Mesodermal cell (in vitro differentiated cells): ENCODE results near the gene ARF1.
A peak's percentile ranks its signal among the peaks of the same experiment; 100 is the strongest.

ENCODE experiments used
- H3K27ac ChIP-seq: 2 replicates; pipeline ENCODE4 v1.7.0; 2013; ENCODE audit warnings: mild to moderate bottlenecking, low read depth, low read length, moderate library complexity; ENCODE audit not compliant: severe bottlenecking
- H3K36me3 ChIP-seq: 2 replicates; pipeline ENCODE4 v1.7.1; 2013; ENCODE audit warnings: mild to moderate bottlenecking, low read length, moderate library complexity; ENCODE audit not compliant: control insufficient read depth, insufficient read depth
- H3K4me1 ChIP-seq: one replicate; pipeline ENCODE4 v1.7.1; 2013; ENCODE audit warnings: mild to moderate bottlenecking, low read length; ENCODE audit not compliant: insufficient read depth, control insufficient read depth, poor library complexity, severe bottlenecking
- H3K4me3 ChIP-seq: 2 replicates; pipeline ENCODE4 v1.7.0; 2013; ENCODE audit warnings: low read length, control low read depth, mild to moderate bottlenecking; ENCODE audit not compliant: insufficient read depth, poor library complexity, severe bottlenecking; ENCODE audit errors: extremely low read depth
- H3K9me3 ChIP-seq: 2 replicates; pipeline ENCODE4 v1.7.1; 2013; ENCODE audit warnings: mild to moderate bottlenecking, low read length, moderate library complexity; ENCODE audit not compliant: control insufficient read depth
- WGBS, 2 experiments: methylation state at CpG; one replicate each; pipeline ENCODE4 v1.1.5; 2013; ENCODE audit warnings: missing lambda C conversion rate in 2 of 2; ENCODE audit not compliant: insufficient coverage in 2 of 2; 5-methylcytosine and 5-hydroxymethylcytosine counted together

Gene ARF1

GRCh38 chr1:228073061-228073856, 9.2 kb upstream of the ARF1 start:
- H3K9me3 ChIP-seq, result no peaks in the 10 kb centered on the region
- 82 to 91% methylated on average over 19 of the region's 23 CpGs for WGBS, 2 experiments

DNA sequence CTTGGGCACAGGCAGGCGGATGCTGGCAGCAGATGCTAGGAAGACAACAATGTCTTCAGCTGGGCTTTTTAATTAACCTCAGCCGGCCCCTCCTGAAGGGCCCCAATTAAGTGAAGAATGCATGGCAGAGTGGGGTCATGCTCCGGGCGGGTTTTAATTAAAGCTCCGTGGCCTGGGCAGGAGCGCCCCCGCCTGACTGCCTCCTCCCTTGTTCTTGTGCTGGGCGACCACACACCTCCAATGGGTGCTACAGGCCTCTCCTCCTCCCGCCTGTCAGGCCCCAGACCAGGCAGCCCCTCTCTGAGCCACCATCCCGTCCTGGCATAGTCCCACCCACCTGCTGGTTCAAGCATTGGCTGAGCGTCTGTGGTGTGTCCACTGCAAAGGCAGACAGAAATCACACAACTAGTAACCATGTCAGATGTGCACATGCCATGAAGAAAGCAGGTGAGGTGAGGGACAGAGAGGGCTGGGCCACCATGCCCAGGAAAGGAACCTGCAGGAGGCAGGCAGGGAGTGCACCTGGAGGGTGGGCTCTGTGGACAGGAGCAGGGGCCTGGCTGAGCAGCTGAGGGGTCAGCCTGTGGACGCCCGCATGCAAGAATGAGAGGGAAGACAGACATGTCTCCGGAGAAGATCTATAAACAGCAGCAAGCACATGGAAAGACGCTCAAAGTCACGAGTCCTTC, 8.5 kb upstream of the ARF1 start:
- H3K36me3 ChIP-seq, result no peaks in the 10 kb centered on the region
- H3K27ac ChIP-seq, result no peak overlapping the region
- no peaks in the 10 kb centered on the region for H3K4me1 ChIP-seq
- no peaks in the 10 kb centered on the region for H3K9me3 ChIP-seq
- H3K4me3 ChIP-seq, result no peak overlapping the region
- 40 to 41% methylated on average over 14 to 16 of the region's 16 CpGs for WGBS, 2 experiments

More at GRCh38 chr1:228073061-228073856, 9.2 kb upstream of the ARF1 start:
- Histone ChIP-seq H3K4me1 (no peaks in the 10 kb centered on the region), H3K36me3 (no peaks in the 10 kb centered on the region), H3K27ac (no peak overlapping the region), H3K4me3 (no peak overlapping the region)

- Histone ChIP-seq H3K4me1 (no peaks in the 10 kb centered on the region), H3K27ac (no peak overlapping the region), H3K36me3 (no peaks in the 10 kb centered on the region), H3K4me3 (no peak overlapping the region), H3K9me3 (no peaks in the 10 kb centered on the region)
- 80 to 89% methylated on average over 12 to 14 of the region's 18 CpGs for WGBS, 2 experiments
These were observed 7.4 kb upstream of the ARF1 start for GRCh38 chr1:228074954-228075730.

GRCh38 chr1:228075801-228076271, 6.7 kb upstream of the ARF1 start:
- Histone ChIP-seq H3K9me3 (no peaks in the 10 kb centered on the region), H3K27ac (no peak overlapping the region), H3K4me1 (no peaks in the 10 kb centered on the region), H3K36me3 (no peaks in the 10 kb centered on the region), H3K4me3 (no peak overlapping the region)
- 87 to 93% methylated on average over 6 to 8 of the region's 9 CpGs for WGBS, 2 experiments

DNA sequence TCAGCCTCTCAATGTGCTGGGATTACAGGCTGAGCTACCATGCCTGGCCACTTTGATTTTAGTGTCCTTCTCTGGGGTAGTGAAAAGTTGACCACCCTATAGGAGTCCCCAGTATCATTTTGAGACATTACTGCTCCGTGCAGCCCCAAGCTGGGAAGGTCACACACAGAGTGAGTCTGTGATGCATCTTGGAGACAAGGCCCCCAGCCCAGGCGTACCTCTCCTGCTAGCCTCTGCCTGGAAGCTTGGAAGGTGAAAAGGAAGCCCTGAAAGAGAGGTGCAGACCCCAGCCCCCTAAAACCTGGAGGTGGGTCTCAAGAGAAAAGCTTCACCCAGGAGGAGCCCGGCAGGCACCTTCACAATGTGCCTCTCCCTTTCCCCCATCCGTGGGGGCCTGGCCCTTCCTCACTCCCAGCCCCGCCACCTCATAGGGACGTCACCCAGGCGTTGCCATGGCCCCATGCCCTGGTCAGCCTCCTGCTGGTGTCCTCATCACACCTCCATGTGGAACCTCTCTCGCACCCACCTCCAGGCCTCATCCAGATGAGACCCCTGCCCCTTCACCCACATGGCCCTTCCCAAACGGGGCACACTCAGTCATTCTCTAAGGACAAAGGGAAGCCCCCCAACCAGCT, 5.6 kb upstream of the ARF1 start:
- H3K36me3 ChIP-seq, result no peaks in the 10 kb centered on the region
- H3K9me3 ChIP-seq, result no peaks in the 10 kb centered on the region
- H3K4me1 ChIP-seq, result peaks cover 6% of the 10 kb centered on the region
- H3K27ac ChIP-seq, result no peak overlapping the region
- no peak overlapping the region for H3K4me3 ChIP-seq
- WGBS, 2 experiments, result 72 to 81% methylated on average over 6 to 9 of the region's 9 CpGs

DNA sequence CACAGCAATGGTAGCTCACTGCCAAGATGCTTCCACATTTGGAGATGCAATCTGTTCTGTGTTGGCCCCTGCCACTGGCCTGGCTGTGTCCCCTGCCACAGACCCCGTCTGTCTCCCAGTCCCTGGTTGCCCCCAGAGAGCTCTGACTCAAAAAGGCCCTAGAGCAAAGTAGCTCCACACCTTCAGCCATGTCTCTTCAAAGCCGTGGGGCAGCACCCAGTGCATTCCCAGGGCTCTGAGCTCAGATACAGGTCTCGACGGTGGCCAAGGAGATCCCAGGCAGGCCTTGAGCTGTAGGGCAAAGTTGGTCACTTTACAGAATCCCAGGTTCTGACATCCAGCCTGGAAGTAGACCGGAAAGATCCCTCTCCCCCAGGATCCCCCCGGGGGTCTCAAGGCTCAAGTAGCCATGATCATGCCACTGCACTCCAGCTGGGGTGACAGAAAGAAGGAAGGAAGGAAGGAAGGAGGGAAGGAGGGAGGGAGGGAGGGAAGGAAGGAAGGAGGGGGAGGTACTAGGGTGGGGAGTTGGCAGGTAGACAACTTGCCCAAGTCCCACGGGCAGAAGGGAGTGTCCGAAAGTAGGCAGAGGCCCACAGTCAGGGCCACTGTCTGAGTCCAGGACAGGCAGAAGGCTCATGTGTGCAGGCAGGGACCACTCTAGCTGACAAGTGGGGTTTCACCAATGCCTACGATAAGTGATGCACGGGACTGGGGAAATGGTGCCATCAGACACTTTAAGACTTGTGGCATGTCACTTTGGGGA, 4.8 kb upstream of the ARF1 start:
- no peaks in the 10 kb centered on the region for H3K36me3 ChIP-seq
- H3K27ac ChIP-seq, result no peak overlapping the region
- H3K9me3 ChIP-seq, result no peaks in the 10 kb centered on the region
- H3K4me3 ChIP-seq, result no peak overlapping the region
- peaks cover 6% of the 10 kb centered on the region for H3K4me1 ChIP-seq
- WGBS, 2 experiments, result 82 to 83% methylated on average over 8 to 9 of the region's 10 CpGs

DNA sequence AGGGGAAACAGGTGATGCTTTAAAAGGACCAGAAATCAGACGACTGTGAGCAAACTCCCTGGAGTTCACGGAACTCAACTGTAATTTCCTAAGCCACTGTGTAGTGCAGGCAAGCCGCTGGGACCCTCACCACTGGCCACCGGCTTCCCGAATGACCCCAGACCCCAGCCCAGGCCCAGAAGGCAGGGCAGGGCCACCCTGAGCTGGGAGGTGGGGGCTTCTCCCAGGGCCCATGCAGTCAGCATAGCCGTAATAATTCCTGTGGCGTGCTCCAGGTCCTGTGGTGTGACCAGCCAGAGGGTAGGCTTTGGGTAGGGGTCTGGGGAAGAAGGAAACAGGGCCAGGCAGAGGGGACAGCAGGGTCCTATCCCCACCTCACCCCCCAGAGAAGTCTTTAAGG, 3.5 kb upstream of the ARF1 start:
- H3K27ac ChIP-seq, result no peak overlapping the region

DNA sequence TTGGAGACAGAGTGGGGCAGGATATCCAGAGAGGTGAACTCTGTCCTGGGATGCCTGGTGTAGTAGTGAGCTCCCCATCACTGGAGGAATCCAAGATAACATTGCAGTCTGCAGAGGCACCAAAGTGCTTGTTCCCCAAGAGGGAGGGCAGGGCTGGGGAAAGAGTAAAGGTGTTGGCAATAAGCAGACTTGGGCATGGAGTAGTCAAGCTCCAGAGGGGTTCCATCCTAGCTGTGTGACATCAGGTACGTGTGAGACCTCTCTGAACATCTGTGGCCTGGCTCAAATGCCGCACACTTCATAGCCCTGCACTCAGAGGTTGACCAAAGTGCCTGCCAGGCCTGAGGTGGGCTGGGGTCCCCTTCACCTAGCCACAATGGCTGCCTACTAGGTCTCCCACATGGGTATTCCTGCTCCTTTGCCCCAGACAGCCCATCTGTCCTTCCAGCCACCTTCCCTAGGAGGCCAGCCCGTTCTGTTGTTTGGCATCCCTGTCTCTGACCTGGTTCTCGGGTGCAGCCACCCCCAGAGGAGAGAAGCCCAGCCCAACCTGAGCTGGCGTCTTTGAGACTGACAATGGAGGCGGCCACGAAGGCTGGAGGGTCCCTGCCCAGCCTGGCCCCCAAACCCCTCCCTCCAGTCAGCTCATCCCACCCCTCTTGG, 2.8 kb upstream of the ARF1 start:
- Histone ChIP-seq H3K27ac (no peak overlapping the region), H3K9me3 (no peaks in the 10 kb centered on the region), H3K4me1 (peaks cover 10% of the 10 kb centered on the region), H3K4me3 (no peak overlapping the region), H3K36me3 (peaks cover 15% of the 10 kb centered on the region)
- WGBS, 2 experiments, result 76 to 80% methylated on average over 3 to 7 of the region's 7 CpGs

More for the DNA sequence above, 3.5 kb upstream of the ARF1 start:
- no peaks in the 10 kb centered on the region for H3K9me3 ChIP-seq
- 85 to 90% methylated on average over 5 to 7 of the region's 7 CpGs for WGBS, 2 experiments
- H3K4me3 ChIP-seq, result no peak overlapping the region
- peaks cover 6% of the 10 kb centered on the region for H3K4me1 ChIP-seq
- H3K36me3 ChIP-seq, result peaks cover 8% of the 10 kb centered on the region

DNA sequence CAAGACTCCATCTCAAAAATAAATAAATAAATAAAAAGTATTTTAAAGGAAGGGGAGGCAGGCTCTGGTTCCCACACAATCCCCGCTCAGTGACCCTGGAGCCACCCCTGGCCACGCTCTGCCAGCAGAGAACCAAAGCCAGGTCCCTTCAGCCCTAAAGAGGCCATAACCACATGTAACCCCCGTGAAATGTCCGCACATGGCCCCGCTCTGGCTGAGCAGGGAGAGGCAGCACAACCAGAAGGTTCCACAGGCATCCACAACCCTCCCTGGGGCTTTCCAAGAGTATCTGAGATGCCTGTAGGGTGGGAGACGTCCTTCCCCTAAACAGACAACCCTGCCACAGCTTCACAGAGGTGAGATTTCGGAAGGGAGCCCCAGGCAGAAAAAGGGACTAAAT, 1.4 kb upstream of the ARF1 start:
- Histone ChIP-seq H3K36me3 (peaks cover 21% of the 10 kb centered on the region), H3K4me1 (peaks cover 21% of the 10 kb centered on the region), H3K4me3 (peak overlapping the region; percentile 97), H3K27ac (no peak overlapping the region), H3K9me3 (no peaks in the 10 kb centered on the region)
- 100% methylated on average over 2 to 5 of the region's 7 CpGs for whole genome bisulfite sequencing, 2 experiments
